A204.1 (cell line): ENCODE measurements around the gene AGAP1.

Experiments used
- FAIRE-seq: peaks from 2 replicates; lab custom pipeline; 2012; peaks lifted over from hg19 to GRCh38; lab: Jason Lieb, UNC

The AGAP1 gene

DNA sequence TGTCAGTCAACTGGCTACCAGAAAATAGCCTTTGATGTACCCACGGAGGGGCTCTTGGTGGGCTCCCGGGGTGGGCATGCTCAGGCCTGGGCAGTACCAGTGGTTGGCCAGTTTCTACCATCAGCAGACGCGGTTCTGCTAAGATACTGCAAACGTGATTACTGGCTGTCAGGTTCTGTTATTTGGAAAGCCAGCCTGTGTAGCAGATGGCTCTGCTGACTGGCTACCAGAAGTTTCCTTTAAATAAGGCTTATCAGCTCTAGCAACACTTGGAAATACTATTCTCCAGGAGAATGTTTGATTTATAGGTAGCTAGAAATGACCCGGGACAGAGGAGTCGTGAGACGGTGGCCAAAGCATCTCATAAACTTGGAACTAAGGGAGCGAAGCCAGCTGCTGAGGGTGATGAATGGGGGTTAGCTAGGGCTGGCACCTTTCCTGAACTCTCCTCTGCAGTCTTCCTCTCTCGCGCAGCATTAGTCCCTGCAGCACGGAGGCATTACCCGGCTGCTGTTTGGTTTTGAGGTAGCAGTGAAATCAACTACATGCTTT, 171.9 kb downstream of the AGAP1 start:
- no peak for FAIRE-seq

DNA sequence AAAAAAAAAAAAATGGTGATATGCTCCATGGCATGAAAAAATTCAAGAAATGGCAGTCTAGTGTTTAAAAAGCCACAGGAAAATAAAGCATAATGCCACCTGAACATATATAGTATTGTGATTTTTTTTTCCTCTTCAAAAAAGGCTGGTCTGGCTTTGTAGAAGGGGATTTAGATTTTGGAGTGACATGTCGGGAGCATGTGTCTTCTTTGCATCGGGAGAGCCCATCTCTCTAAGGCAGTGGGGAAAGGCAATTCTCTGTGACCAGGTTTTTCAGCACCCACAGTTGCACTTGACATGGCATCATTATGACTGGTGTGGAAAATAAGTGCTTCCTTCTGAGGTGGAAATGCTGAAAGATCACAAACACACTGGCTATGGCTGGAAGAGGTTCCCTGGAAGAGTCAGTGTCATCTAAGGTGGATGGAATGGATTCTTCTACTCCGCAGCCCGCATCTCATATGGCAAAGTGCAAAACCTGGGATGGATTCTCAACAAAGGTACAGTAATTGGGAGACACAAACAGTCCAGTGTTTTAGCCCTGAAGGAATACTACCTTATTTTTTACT, 172.5 kb downstream of the AGAP1 start:
- peak; percentile 88 for FAIRE-seq

DNA sequence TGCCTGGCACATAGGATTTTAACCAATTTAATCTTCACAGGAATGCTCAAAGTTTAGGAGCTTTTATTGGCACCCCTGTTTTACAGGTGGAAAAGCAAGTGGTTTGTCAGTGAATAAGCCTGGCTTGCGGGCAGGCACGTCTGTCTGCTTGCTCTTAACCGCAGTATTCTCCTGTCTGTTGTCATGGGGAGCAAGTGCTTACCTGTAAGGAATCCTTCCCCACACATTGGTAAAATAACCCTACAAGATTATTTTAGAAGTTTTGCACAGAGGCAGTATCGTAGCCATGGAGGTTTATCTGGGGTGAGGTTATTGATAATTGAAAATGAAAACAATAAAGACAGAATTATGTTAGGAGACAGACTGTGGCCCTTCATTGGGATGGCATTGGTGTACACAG, 174.9 kb downstream of the AGAP1 start:
- no peak for FAIRE-seq

DNA sequence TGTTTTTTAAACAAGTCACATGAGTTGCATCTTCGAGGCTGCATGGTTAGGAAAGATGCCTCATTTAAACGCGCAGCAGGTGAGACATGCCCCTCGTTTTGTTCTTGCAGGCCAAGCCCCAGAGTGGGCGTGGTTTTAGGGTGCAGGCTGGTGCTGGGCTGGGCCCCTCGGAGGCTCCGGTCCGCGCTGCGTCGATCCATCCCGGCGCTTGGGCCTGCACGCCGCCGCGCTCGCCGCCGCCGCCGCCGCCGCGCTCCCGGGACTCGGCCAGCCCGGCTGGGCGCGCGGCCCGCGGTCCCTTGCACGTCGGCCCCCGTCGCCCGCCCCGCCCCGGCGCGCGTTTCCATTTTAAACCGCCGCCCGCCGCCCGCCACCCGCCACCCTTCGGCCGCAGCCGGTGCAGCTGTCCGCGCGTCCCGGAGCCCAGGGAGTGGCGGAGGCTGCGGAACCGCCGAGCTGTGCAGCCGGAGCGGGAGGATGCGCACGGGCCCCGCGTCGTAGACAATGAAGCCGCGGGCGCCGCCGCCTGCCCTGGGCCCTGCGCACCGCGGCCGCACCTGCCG, 175.5 kb downstream of the AGAP1 start:
- FAIRE-seq: no peak

DNA sequence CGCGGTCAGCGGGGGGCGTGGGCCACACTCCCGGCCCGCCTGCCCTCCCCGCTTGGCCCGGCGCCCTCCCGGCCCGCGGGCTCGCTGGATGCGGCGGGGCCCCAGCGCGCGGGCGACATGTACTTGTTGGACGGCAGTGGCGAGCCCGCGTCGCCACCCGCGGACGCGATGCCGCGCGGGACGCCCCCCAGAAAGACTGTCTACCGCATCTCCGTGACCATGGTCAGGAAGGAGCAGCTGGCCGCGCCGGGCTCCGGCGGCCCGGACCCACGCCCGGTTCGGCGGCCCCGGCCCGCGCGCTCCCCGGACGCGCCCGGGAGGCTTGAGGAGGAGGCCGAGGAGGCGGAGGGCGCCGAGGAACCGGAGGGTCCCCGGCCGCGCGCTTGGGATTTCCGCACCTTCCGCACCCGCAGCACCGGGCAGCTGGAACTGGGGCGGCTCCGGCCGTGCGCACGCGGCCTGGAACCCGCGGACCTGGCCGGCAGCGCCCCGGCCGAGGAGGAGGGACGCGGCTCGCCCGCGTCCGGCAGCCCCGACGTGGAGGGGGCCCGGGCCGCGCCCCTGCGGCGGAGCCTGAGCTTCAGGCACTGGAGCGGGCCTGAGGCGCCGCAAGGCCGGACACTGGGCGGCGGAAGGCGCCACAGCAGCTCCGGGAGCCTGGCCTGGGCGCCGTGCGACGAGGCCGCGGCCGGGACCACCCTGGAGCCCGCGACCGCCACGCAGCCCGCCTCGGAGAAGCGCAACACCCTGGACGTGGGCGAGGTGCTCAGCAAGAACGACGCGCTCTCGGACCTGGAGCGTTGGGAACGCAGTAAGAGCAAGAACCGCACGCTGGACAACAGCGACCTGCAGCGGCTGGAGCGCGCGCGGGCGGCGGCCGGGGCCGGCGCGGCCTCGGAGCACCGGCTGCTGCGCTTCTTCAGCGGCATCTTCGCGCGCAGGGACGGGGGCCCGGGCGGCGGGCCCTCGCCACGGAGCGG, 176.4 kb downstream of the AGAP1 start:
- FAIRE-seq: no peak

DNA sequence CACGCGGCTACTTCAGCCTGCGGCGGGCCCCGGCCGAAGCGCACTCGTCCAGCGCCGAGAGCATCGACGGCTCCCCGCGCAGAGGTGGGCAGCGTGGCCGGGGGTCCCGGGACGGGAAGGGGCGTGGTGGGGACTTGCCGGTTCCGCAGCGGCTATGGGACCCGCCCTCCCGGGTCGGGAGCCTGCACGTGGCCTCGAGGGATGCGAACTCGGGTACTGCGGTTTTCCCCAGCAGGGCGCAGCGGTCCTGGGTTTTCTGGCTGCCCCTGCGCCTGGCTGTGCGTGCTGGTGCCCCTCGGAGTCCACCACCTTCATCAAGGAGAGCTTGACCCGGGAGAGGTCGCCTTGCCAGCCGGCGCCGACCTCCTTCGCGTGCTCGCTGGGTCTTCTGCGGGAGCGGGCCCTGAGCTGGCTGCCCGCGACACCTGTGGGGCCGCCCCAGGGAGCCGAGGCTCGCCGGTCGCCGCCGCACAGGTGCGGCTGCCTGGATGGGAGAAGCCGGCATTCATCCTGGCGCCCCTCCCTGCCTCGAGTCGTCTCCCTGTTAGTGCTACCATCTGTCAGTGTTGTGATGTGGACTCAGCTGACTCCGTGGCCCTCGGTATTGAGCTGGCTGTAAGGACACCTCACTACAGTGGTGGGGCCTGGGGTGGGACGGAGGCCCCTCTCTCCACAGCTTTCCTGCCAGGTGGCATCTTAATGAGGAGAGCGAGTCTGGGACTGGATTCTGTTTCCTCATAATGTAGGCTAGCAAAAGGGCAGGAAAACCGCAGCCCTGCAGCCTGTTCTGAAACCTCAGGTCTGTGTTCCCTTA, 177.3 kb downstream of the AGAP1 start:
- FAIRE-seq: no peak

DNA sequence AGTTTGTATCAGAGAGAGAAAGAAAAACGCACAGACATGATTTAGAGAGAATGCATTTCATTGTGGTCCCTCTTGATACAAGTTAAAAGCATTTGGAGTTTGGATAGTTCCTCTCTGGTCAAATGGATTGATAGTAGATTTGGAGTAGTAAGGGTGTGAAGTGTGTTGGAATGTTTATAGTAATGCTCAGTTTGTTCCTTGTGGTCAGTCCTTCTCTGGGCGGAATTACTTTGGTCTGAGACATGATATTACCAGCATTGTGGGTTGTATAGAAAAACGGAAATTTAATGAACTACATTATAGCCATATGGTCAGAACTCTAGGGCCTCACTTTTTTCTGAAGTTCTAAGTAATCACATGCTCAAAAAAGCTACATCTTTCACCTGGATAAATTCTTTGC, 178.9 kb downstream of the AGAP1 start:
- no peak for FAIRE-seq

DNA sequence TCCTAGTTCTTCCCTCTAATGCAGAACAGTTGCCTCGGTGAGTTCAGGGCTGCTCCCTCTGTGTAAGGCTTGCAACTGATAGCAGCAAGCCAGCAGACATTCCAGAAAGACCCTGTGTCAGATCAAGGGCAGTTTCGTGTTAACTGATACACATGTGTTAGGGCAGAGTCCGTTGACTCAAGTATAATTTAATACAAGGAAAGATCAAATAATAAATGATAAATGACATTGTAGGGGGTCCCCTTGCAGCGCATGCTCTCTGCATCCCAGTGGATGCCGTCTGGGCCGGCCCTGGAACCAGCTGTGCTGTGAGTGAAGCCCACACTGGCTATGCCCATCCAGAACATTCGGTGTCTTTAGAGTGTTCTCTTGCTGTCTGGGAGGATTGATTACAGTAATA, 180.3 kb downstream of the AGAP1 start:
- FAIRE-seq: no peak

DNA sequence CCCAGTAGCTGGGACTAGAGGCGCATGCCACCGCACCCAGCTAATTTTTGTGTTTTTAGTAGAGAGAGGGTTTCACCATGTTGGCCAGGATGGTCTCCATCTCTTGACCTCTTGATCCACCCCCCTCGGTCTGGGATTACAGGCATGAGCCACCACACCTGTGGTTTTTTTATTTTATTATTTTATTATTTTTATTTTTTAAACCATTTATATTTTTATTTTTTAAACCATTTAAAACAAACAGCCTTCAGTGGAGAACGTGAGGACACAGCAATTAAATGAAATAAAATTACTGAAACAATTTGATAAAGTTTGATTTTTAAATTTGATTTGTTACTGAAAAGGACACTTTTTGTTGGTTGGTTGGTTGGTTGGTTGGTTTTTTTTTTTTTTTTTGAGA, 181.0 kb downstream of the AGAP1 start:
- FAIRE-seq: no peak

DNA sequence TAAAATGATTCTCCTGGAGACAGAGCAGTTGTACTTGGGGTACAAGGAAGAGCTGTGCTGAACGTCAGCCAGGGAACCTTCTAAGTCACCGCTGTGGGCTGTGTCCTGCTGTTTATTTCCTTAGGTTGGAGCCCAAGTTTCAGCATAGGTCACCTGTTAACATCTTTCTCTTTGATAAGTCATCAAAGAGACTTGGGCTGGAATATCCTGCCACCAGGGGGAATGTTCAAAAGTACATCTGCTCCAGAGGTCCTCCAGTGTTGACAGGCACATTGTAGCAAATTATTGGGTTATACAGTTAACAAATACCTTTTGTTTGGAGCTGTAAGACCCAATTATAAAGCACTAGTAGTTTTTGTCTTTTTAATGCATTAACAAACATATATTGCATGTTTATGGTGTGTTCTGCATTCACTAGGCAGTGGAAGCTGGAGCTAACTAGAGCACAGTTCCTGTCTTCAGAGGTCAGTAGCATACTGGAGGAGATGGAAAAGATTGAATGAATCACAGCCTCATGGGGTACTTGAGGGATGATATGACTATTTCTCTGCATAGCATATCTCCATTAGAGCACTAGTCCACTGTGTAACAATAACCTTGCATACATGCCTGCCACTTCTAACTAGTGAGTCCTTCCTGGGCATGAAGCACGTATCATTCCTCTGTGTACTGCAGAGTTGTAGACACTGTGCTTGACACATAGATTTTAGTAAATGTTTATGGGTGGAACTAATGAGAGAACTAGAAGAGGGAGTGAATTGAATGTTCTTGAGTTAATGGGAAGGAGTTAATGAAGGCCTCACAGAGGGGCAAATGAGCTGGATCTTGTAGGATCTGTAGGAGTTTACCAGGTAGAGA, 182.1 kb downstream of the AGAP1 start:
- no peak for FAIRE-seq

DNA sequence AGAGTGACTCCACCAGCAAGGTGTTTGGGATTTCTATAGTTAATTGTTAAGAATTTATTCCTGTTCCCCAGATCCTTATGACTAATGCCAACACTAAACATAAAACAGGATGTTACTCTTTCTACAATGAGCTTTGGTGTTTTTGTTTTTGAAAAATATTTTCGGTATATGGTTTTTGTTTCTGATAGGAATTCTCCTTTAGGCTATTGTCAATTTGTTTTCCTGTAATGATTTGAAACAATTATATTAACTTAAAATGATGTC, 182.6 kb downstream of the AGAP1 start:
- FAIRE-seq: no peak

DNA sequence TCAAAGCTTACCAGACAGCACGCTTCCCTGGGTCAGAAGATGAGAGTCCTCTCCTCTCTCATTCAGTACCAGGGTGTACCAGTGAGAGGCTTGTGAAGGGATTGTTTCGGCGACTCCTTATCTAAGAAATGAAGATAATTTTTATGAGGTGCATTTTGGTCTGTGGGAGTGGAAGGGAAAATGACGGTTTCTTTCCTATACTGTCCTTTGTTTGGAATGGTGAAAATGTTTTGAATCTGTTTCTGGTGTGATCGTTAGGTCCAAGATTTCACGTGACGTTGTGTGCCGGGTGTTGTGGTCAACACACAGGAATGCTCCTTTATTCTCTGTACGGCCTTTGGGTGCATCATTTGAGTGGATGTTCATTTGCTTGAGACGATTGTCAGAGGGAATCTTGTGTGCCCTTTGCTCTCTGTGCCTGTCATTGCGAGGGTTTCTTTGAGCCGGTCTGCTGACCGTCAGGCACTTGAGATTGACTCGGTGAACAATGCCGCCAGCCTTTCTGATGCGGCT, 183.5 kb downstream of the AGAP1 start:
- FAIRE-seq: no peak

DNA sequence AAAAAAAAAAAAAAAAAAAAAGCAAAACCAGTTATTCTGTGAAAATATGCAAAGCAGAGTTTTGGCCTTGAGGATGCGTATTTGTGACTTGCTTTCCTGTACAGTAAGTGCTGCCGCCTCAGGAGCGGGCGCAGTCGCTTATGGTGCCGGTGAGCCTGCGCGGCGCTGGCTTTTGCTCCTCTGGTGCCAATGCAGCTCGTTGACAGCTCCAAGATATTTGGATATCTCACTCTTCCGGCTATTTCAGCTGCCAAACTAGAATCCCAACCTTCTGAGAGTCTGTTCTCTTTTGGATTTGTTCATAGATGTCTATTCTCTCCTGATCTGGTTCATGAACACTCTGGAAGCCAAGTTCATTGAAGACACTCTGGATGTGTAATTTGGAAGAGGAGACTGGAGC, 184.1 kb downstream of the AGAP1 start:
- FAIRE-seq: no peak

DNA sequence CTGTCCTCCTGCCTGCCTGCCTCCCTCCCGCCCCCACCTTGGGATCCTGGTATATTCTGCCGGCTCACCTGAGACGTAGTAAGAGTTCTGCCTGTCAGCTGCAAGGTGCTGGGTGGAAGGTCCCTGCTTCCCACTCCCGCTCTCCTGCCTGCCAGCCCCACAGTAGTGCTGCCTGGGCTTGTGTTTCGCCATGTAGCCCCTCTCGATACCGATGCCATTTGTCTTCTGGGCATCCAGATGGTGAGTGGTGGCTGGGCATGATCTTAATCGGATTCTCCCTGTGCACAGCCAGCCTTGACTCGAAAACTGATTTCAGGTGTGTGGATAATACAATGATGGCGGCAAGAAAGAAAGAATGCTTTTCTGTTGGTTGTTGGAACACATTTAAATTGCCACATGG, 184.9 kb downstream of the AGAP1 start:
- FAIRE-seq: no peak

DNA sequence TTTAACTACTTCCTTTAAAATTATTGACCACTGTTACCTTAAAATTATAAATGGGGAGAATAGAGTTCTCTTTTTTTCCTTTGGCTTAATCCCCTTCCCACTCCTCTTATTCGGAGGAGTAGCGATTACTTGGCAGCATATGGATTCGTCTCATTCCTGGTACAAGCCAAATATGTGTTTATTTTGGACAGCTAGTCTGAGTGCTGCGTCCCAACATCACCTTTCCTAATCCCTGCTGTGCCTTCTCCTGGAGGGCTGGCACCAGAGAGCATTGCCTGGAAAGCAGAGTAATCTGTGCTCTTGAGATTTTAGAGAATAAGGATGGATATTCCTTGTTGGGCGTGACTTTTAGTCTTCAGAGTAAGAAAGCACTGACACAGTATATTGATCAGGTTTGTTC, 185.6 kb downstream of the AGAP1 start:
- no peak for FAIRE-seq

DNA sequence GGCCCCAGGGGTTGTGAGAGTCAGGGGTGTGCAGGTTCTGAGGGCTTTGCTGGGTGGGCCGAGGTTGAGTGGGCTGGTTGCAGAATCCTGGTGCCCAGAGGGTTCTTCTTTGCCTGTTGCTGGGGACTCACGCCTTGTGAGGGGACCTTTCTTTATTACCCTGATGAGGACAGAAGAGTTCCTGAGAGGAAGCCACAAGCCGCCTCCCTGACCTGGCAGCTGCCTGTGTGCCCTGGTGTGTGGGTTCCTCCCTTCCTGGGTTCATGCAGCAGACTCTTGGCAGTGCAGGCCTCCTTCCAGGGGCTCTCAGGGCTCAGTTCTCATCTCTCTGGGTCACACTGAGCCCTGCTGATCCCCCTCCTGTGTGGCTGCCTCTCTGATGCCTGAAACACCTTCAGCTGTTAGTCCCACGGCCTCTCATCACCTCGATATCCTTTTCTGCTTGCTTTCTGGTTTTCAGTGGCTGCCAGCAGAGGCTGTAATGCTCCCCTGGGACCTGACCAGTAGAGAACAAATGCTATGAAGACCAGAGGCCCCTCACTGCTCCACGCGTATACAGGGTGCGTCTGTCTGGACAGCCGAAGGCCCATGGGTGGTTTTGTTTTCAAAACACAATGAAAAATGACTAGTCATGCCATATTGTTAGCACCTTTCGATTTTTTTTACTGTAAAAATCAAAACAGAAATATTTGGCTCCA, 191.3 kb downstream of the AGAP1 start:
- no peak for FAIRE-seq

DNA sequence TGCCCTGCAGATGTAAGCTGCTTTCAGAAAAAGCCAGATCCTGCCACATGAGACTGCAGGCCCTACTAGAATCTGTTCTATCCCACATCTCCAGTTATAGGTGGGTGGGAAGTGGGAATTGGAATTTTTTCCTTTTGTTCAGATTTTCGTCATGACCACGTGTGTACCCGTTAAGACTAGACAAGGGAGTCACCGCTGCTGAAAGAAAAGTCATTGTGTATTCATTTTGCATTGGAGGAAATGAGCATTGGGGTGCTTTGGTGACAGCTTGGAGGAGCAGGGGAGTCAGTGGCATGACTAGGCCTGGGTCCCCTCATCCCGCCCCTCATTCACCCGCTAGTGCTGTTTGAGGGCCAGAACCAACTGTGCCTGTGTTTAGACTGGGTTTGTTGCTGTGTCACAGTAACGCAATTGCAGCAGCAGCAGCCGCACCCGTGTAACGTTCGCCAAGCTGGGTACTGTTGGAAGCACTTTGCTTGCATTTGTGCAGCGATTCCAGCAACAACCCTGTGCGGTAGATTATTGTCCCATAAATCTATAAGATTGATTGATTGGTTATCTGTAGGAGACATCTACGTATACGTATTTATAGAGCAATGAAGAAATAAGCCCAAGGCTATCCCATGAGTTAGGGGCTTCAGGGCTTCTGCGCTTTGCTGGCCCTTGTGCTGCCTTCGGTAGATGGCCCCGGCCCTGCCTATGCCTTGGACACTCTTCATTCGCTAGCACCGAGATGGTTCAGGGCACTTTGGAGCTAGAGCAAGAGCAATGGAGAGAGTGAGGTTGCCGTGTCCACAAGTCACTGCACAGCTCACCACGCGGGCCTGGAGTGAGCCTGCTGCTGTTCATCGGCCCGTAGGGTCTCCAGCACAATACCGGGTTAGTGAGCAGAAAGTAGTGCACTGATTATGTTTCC, 194.9 kb downstream of the AGAP1 start:
- no peak for FAIRE-seq

DNA sequence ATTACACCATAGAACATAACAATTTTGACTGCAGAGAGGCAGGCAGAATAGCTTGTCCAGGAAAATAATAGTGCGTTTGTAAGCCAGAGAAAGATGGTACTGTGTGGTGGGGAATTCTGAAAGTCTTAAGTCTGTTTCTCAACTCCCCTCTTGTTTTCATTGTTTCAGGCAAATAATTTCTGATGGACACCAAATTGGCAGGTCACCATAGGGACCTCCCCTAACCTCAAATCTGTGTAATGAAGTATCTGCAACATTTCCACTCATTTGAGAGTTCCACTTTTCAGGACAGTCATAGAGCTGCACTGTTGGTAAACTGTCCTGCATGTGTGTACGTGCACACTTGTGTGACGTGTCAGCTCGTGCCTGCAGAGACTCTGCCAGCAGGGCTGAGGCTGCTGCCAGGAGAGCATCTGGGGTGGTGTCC, 195.6 kb downstream of the AGAP1 start:
- FAIRE-seq: no peak

DNA sequence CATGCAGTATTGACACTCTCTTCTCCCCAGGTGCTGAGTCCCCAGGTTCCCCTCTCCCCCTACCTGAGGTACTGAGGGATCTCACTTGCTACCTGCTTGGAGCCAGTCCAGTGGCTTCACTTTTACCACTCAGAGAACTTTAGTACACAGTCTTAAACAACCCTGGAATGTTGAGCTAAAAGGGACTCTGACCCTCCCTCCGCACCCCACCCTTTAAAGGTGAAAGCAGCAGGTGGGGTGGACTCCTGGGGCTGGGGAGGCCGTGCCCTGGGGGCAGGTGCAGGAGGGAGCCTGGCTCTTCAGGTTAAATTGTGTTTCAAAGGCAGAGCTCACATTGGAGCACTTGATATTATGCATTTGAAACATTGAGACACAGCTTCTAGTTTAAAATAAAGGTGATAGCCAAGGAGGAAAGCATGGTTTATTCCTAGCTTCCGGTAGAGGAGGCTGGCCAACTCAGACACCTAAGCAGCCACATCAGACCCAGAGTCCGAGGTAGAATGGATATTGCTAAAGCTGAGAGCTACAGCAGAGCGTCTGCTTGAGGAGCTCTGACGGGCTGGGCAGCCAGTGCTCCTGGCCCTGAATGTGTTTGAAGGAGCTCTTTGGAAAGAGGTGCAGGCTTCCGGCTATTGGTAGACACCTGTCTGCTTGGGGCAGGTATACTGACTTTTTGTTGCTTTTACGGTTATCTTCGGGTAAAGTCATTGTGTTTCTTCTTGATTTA, 196.4 kb downstream of the AGAP1 start:
- no peak for FAIRE-seq
